Caco-2 (cell line): ENCODE results near the gene FATE1. TPM values are rescaled to one million over a fixed set of nuclear protein-coding genes. Genes with fewer than 3 reads are reported as not detected.
"Not testable (repeated sequence)": the region's sequence is repeated elsewhere in the genome, so short reads cannot be mapped to it uniquely, and the experiment has no call there.

ENCODE experiments used
- BruUV-seq: library from RNA; stranded (reverse); fragments of 400-500 nt; replicated peaks from 2 replicates; lab custom pipeline; 2021; lab: Mats Ljungman, UMichigan
- CTCF ChIA-PET: fragments of 300-600 bp; sonication (Branson Sonifier 250); formaldehyde crosslinking; loops from one replicate; lab custom pipeline; 2022; ENCODE audit warnings: antibody characterized with exemption; lab: Charles Lee
- POLR2A ChIA-PET: fragments of 300-600 bp; sonication (Branson Sonifier 250); formaldehyde crosslinking; loops from one replicate; lab custom pipeline; 2022; ENCODE audit warnings: antibody characterized with exemption; lab: Charles Lee
- DNase-seq, 2 experiments: peaks; one replicate each; pipeline versions ENCODE4 v3.0.0 to v3.0.0-alpha.2; 2020 to 2022
- H3K27me3 ChIP-seq: replicated peaks from 2 replicates; pipeline ENCODE4 v1.6.0; 2011; ENCODE audit warnings: low read length; ENCODE audit not compliant: control insufficient read depth, insufficient read depth
- H3K36me3 ChIP-seq: 2 replicates; pipeline ENCODE4 v1.5.1; 2011; ENCODE audit warnings: low read length; ENCODE audit not compliant: control insufficient read depth, insufficient read depth
- H3K4me1 ChIP-seq: fragments of 250-450 bp; sonication (Bioruptor Pico); 2 replicates; pipeline ENCODE4 v1.5.1; 2020; ENCODE audit warnings: mild to moderate bottlenecking
- H3K4me3 ChIP-seq: 2 replicates; pipeline ENCODE4 v1.5.1; 2011; ENCODE audit warnings: low read depth, mild to moderate bottlenecking, control low read depth, low read length
- H3K9me3 ChIP-seq: fragments of 250-450 bp; sonication (Bioruptor Pico); 2 replicates; pipeline ENCODE4 v1.5.1; 2020; ENCODE audit warnings: mild to moderate bottlenecking, moderate library complexity
- H3K27ac Mint-ChIP-seq: one replicate; pipeline ENCODE4 v1.8.0; 2022; ENCODE audit warnings: mixed read lengths; ENCODE audit not compliant: unreplicated experiment
- H3K27me3 Mint-ChIP-seq: one replicate; pipeline ENCODE4 v1.8.0; 2022; ENCODE audit warnings: mixed read lengths; ENCODE audit not compliant: insufficient read depth, unreplicated experiment
- H3K36me3 Mint-ChIP-seq: one replicate; pipeline ENCODE4 v1.8.0; 2022; ENCODE audit warnings: mild to moderate bottlenecking, mixed read lengths; ENCODE audit not compliant: insufficient read depth, unreplicated experiment
- H3K4me1 Mint-ChIP-seq: one replicate; pipeline ENCODE4 v1.8.0; 2022; ENCODE audit warnings: low read depth, mixed read lengths; ENCODE audit not compliant: unreplicated experiment
- H3K4me3 Mint-ChIP-seq: one replicate; pipeline ENCODE4 v1.8.0; 2022; ENCODE audit warnings: mild to moderate bottlenecking, moderate library complexity, mixed read lengths; ENCODE audit not compliant: unreplicated experiment
- H3K9me3 Mint-ChIP-seq: one replicate; pipeline ENCODE4 v1.8.0; 2022; ENCODE audit warnings: mixed read lengths; ENCODE audit not compliant: unreplicated experiment
- CTCF ChIP-seq, 2 experiments: fragments of 200-600 bp in 1 of 2; IDR thresholded peaks; 1 replicate in 1 of 2; 2 replicates in 1 of 2; pipeline versions ENCODE4 v1.5.1 to v1.8.0; 2011 to 2022; ENCODE audit warnings: antibody characterized with exemption in 1 of 2, control low read depth in 1 of 2, inconsistent platforms in 1 of 2, low read depth in 1 of 2, low read length in 1 of 2, mild to moderate bottlenecking in 1 of 2, moderate library complexity in 1 of 2; ENCODE audit not compliant: insufficient read depth in 1 of 2, severe bottlenecking in 1 of 2, unreplicated experiment in 1 of 2
- intact Hi-C: fragments of 100-400 bp; cut with micrococcal nuclease; formaldehyde crosslinking; loops from one replicate; pipeline ENCODE4 v1.10.0; 2022; ENCODE audit not compliant: unreplicated experiment
- total RNA-seq: library from RNA; stranded (reverse); gene quantifications from 2 replicates; pipeline ENCODE4 v1.2.3, GENCODE V29; 2022

FATE1 gene
- total RNA-seq, 1 experiment from 2014 or later: not detected

GRCh38 chrX:151694661-151695582 is 20.9 kb upstream of the FATE1 start, which contains the start of gene PRRG3:
PRRG3 (plus strand) TSS chrX:151695458; CDS start chrX:151698815, 3,357 bp downstream.
- Mint-ChIP-seq H3K27me3 (peaks cover 5% of the 10 kb centered on the region), H3K36me3 (no peaks in the 10 kb centered on the region), H3K27ac (no peak within 1 kb of the TSS), H3K4me1 (no peaks in the 10 kb centered on the region), H3K9me3 (no peaks in the 10 kb centered on the region), H3K4me3 (no peak within 1 kb of the TSS)
- intact Hi-C loops: no loop called here
- DNase-seq: no peak
- no TSS peak for BruUV-seq
- ChIA-PET POLR2A (no interaction called here), CTCF (no interaction called here)
- no peaks in the 10 kb centered on the region for H3K4me1 ChIP-seq
- no peak for TF ChIP-seq CTCF (IDR thresholded peaks at IDR 0.05; ENCODE audit: insufficient read depth in 1 of 2, low read depth in 1 of 2, low read length in 1 of 2, severe bottlenecking in 1 of 2, unreplicated experiment in 1 of 2)
- no peaks in the 10 kb centered on the region for H3K36me3 ChIP-seq
- H3K9me3 ChIP-seq: no peaks in the 10 kb centered on the region
- H3K4me3 ChIP-seq: no peak within 1 kb of the TSS
- H3K27me3 ChIP-seq: no peaks in the 10 kb centered on the region

- no peaks in the 10 kb centered on the region for H3K9me3 Mint-ChIP-seq
Observed at GRCh38 chrX:151695583-151696340, 20.1 kb upstream of the FATE1 start.

GRCh38 chrX:151697082-151697481 is 18.8 kb upstream of the FATE1 start:
- CTCF ChIA-PET: interaction anchor here (0.6 kb wide), 1 partner anchor 976 kb away, joined by 5 read pairs; no protein-coding TSS in a partner anchor
- H3K27me3 Mint-ChIP-seq, H3K9me3 ChIP-seq, H3K27me3 ChIP-seq, H3K4me3 Mint-ChIP-seq, BruUV-seq, H3K36me3 Mint-ChIP-seq, H3K4me3 ChIP-seq, DNase-seq, intact Hi-C loops, H3K9me3 Mint-ChIP-seq, POLR2A ChIA-PET, H3K4me1 Mint-ChIP-seq, H3K36me3 ChIP-seq, H3K27ac Mint-ChIP-seq, H3K4me1 ChIP-seq: not testable (repeated sequence)

More at GRCh38 chrX:151695583-151696340, 20.1 kb upstream of the FATE1 start:
- DNase-seq: no peak
- Histone ChIP-seq H3K9me3 (no peaks in the 10 kb centered on the region), H3K27me3 (no peaks in the 10 kb centered on the region), H3K4me3 (no peak overlapping the region), H3K36me3 (no peaks in the 10 kb centered on the region), H3K4me1 (no peaks in the 10 kb centered on the region)
- CTCF ChIA-PET: no interaction called here
- POLR2A ChIA-PET: no interaction called here
- Mint-ChIP-seq H3K27me3 (peaks cover 5% of the 10 kb centered on the region), H3K36me3 (no peaks in the 10 kb centered on the region), H3K4me3 (no peak overlapping the region), H3K27ac (no peak overlapping the region), H3K4me1 (no peaks in the 10 kb centered on the region)
- no peak for TF ChIP-seq CTCF (IDR thresholded peaks at IDR 0.05; ENCODE audit: insufficient read depth in 1 of 2, low read depth in 1 of 2, low read length in 1 of 2, severe bottlenecking in 1 of 2, unreplicated experiment in 1 of 2)
- intact Hi-C loops: no loop called here
- no TSS peak for BruUV-seq
